ENCODE measurements around the gene ADGRG3. TPM values are rescaled to one million over a fixed set of nuclear protein-coding genes. Genes with fewer than 3 reads are reported as not detected.

ADGRG3 gene
- total RNA-seq, 1 donor from 2014 or later = 7.7 TPM

DNA sequence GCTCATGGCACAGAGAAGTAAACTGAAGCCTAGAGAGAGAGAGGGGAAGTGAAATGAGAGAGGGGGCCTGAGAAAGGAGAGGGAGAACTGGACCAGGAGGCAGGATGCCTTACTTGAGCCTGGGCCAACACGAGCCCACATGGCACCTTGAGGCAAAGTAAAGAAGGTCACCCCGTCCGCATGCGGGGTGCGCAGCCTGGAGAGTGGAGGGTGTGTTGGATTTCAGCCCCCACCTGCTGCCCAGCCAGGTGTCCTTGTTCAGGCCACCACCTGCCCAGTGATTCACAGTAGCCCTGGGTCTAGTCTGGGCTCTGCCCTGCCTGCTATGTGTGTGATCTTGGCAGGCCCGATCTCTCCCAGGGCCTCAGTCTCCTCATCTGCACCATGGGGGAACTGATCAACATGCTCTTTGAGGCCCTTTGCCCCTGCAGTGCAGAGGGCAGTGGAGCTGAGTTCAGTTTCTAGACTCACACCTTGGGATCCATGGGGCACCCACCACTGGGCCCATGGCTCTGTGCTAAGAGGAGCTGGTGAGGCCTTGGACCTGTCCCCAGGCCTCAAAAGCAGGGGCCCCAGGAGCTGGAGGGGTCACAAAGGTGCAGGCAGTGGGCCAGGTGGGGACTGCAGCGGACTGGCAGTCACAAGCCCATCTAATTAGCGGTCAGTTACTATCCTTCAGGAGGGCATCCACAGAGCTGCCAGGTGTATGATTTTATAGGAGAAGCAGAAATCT, 16.7 kb downstream of the ADGRG3 start:
- no peaks in the 10 kb centered on the region for H3K27me3 ChIP-seq (ENCODE audit: low read depth)
- TF ChIP-seq, protein P1, sequence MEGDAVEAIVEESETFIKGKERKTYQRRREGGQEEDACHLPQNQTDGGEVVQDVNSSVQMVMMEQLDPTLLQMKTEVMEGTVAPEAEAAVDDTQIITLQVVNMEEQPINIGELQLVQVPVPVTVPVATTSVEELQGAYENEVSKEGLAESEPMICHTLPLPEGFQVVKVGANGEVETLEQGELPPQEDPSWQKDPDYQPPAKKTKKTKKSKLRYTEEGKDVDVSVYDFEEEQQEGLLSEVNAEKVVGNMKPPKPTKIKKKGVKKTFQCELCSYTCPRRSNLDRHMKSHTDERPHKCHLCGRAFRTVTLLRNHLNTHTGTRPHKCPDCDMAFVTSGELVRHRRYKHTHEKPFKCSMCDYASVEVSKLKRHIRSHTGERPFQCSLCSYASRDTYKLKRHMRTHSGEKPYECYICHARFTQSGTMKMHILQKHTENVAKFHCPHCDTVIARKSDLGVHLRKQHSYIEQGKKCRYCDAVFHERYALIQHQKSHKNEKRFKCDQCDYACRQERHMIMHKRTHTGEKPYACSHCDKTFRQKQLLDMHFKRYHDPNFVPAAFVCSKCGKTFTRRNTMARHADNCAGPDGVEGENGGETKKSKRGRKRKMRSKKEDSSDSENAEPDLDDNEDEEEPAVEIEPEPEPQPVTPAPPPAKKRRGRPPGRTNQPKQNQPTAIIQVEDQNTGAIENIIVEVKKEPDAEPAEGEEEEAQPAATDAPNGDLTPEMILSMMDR (IDR thresholded peaks at IDR 0.05) = no peak
- no peak overlapping the region for H3K4me3 ChIP-seq
- no peaks in the 10 kb centered on the region for H3K9me3 ChIP-seq
- DNase-seq (no peak), ATAC-seq (no peak)
- H3K27ac ChIP-seq = no peak overlapping the region
- intact Hi-C loops (cut with DNase I) = no loop called here
- H3K36me3 ChIP-seq = no peaks in the 10 kb centered on the region
- H3K4me1 ChIP-seq = no peaks in the 10 kb centered on the region

- no peak overlapping the region for H3K4me3 ChIP-seq
- ATAC-seq (no peak), DNase-seq (no peak)
- no peaks in the 10 kb centered on the region for H3K27me3 ChIP-seq (ENCODE audit: low read depth)
- intact Hi-C loops (cut with DNase I) = no loop called here
- no peaks in the 10 kb centered on the region for H3K36me3 ChIP-seq
- TF ChIP-seq, protein P1 (IDR thresholded peaks at IDR 0.05) = no peak
- H3K9me3 ChIP-seq = no peaks in the 10 kb centered on the region
- no peak overlapping the region for H3K27ac ChIP-seq
- H3K4me1 ChIP-seq = no peaks in the 10 kb centered on the region
These were observed 17.5 kb downstream of the ADGRG3 start for GRCh38 chr16:57685633-57686032.

GRCh38 chr16:57686577-57686976, 18.5 kb downstream of the ADGRG3 start:
- no peak for ATAC-seq
- intact Hi-C loops (cut with DNase I) = no loop called here
- Histone ChIP-seq H3K9me3 (no peaks in the 10 kb centered on the region), H3K27me3 (ENCODE audit: low read depth) (no peaks in the 10 kb centered on the region), H3K4me1 (no peaks in the 10 kb centered on the region), H3K36me3 (no peaks in the 10 kb centered on the region), H3K27ac (no peak overlapping the region), H3K4me3 (no peak overlapping the region)
- no peak for DNase-seq
- TF ChIP-seq, protein P1 (IDR thresholded peaks at IDR 0.05) = no peak

- intact Hi-C loops (cut with DNase I) = no loop called here
- TF ChIP-seq, protein P1 (IDR thresholded peaks at IDR 0.05) = no peak
- Histone ChIP-seq H3K4me3 (no peak overlapping the region), H3K27ac (no peak overlapping the region), H3K27me3 (ENCODE audit: low read depth) (no peaks in the 10 kb centered on the region), H3K4me1 (no peaks in the 10 kb centered on the region), H3K9me3 (no peaks in the 10 kb centered on the region), H3K36me3 (no peaks in the 10 kb centered on the region)
- ATAC-seq (no peak), DNase-seq (no peak)
These were observed 19.3 kb downstream of the ADGRG3 start for GRCh38 chr16:57687363-57687929.

DNA sequence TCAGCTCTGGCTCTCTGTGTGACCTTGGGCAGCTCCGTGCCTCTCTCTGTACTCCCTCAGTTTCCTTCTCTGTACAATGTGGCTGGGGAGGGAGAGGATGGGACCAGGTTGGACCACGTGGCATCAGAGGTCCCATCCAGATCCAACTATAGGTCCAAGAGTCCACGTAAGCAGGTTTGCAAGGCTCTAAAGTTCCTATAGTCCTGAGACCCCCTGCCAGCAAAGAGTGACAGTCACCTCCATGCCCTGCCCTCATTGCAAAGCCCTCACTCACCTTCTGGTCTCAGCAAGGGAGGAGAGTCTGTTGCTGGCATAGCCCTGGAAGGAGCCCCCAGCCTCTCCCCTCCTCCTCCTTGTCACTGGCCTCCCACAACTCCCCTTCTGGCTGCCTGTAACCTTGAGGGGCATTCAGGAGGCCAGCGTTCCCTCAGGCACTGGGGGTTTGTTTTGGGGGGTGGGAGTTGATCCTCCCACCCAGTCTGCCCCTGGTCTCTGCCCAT, 20.4 kb downstream of the ADGRG3 start:
- no peak for DNase-seq
- no peak for ATAC-seq
- H3K9me3 ChIP-seq = no peaks in the 10 kb centered on the region
- no peaks in the 10 kb centered on the region for H3K36me3 ChIP-seq
- intact Hi-C loops (cut with DNase I) = no loop called here
- TF ChIP-seq, protein P1 (IDR thresholded peaks at IDR 0.05) = no peak
- H3K27ac ChIP-seq = no peak overlapping the region
- no peaks in the 10 kb centered on the region for H3K27me3 ChIP-seq (ENCODE audit: low read depth)
- no peak overlapping the region for H3K4me3 ChIP-seq
- no peaks in the 10 kb centered on the region for H3K4me1 ChIP-seq
